ENCODE measurements around the gene TNFAIP6. TPM values are rescaled to one million over a fixed set of nuclear protein-coding genes. Genes with fewer than 3 reads are reported as not detected.
"Not testable (repeated sequence)": the region's sequence is repeated elsewhere in the genome, so short reads cannot be mapped to it uniquely, and the experiment has no call there.

TNFAIP6 gene
- polyA plus RNA-seq, 1 of the 3 experiments (the other 2 are of a cell fraction): 0.58 TPM

GRCh38 chr2:151343073-151343472 is 14.3 kb upstream of the TNFAIP6 start:
- Histone ChIP-seq H3K27me3 (ENCODE audit: insufficient read depth) (no peaks in the 10 kb centered on the region), H3F3A (replicated peaks; ENCODE audit: insufficient read depth) (peaks cover 6% of the 10 kb centered on the region), H3K36me3 (replicated peaks in 1 of 2; ENCODE audit: control insufficient read depth in 1 of 2, insufficient read depth in 2 of 2, low read length in 1 of 2) (no peaks in the 10 kb centered on the region), H3K79me2 (ENCODE audit: insufficient read depth) (no peaks in the 10 kb centered on the region), H3K9ac (no peak overlapping the region), H2AFZ (ENCODE audit: low read depth) (no peak overlapping the region), H3K4me2 (no peak overlapping the region), H3K9me3 (no peaks in the 10 kb centered on the region), H3K4me3 (ENCODE audit: low read depth in 2 of 2, low read length in 1 of 2) (no peak overlapping the region), H3K4me1 (ENCODE audit: control insufficient read depth in 1 of 2, insufficient read depth in 2 of 2, low read depth in 1 of 2, low read length in 1 of 2) (no peaks in the 10 kb centered on the region), H3K27ac (ENCODE audit: low read depth in 2 of 2, low read length in 1 of 2) (no peak overlapping the region), H3K9me2 (no peaks in the 10 kb centered on the region), H4K20me1 (ENCODE audit: insufficient read depth) (no peaks in the 10 kb centered on the region)
- TF ChIP-seq POLR2AphosphoS5 (IDR thresholded peaks at IDR 0.05; ENCODE audit: low read depth, low read length) (no peak), EP300 (IDR thresholded peaks at IDR 0.05; ENCODE audit: borderline replicate concordance in 1 of 2, low read depth in 1 of 2, low read length in 1 of 2) (no peak), MXI1 (IDR thresholded peaks at IDR 0.05; ENCODE audit: low read depth, low read length) (no peak), NRF1 (IDR thresholded peaks at IDR 0.05; ENCODE audit: low read depth, low read length) (no peak), RFX5 (IDR thresholded peaks at IDR 0.05; ENCODE audit: low read length) (no peak), TEAD4 (IDR thresholded peaks at IDR 0.05; ENCODE audit: borderline replicate concordance, insufficient read depth) (no peak), FOXM1 (IDR thresholded peaks at IDR 0.05; ENCODE audit: low read depth) (no peak), YY1 (IDR thresholded peaks at IDR 0.05; ENCODE audit: low read depth) (no peak), EZH2phosphoT487 (IDR thresholded peaks at IDR 0.05; ENCODE audit: borderline replicate concordance, low read depth) (no peak), CTCF (IDR thresholded peaks at IDR 0.05) (no peak), NFIC (IDR thresholded peaks at IDR 0.05; ENCODE audit: borderline replicate concordance) (no peak), REST (IDR thresholded peaks at IDR 0.05; ENCODE audit: low read depth, low read length) (no peak), PBX3 (IDR thresholded peaks at IDR 0.05) (no peak), FOXJ3 (CRISPR knock-in tag; IDR thresholded peaks at IDR 0.05) (no peak), MEF2A (IDR thresholded peaks at IDR 0.05; ENCODE audit: borderline replicate concordance, low read depth) (no peak), SMC3 (IDR thresholded peaks at IDR 0.05; ENCODE audit: low read depth, low read length) (no peak), MAX (IDR thresholded peaks at IDR 0.05; ENCODE audit: low read depth) (no peak), GATA2 (CRISPR knock-in tag; IDR thresholded peaks at IDR 0.05) (no peak)
- POLR2A ChIA-PET: no interaction called here
- no peak for DNase-seq
- CTCF ChIA-PET: no interaction called here
- WGBS (ENCODE audit: low lambda C conversion rate): 89% methylated on average over 2 of the region's 2 CpGs

GRCh38 chr2:151344191-151344590 is 13.2 kb upstream of the TNFAIP6 start:
- CTCF ChIA-PET: interaction anchor here (1.5 kb wide), 1 partner anchor 9 kb away, joined by 5 read pairs; no protein-coding TSS in a partner anchor

More at GRCh38 chr2:151344191-151344590, 13.2 kb upstream of the TNFAIP6 start:
- H3K27me3 ChIP-seq (ENCODE audit: insufficient read depth); H2AFZ ChIP-seq (ENCODE audit: low read depth); POLR2A ChIA-PET; H3K4me2 ChIP-seq; H3K9me3 ChIP-seq; H3F3A ChIP-seq (replicated peaks; ENCODE audit: insufficient read depth); H3K36me3 ChIP-seq (replicated peaks in 1 of 2; ENCODE audit: control insufficient read depth in 1 of 2, insufficient read depth in 2 of 2, low read length in 1 of 2); H3K9ac ChIP-seq; H3K9me2 ChIP-seq; H3K4me1 ChIP-seq (ENCODE audit: control insufficient read depth in 1 of 2, insufficient read depth in 2 of 2, low read depth in 1 of 2, low read length in 1 of 2); DNase-seq; H3K79me2 ChIP-seq (ENCODE audit: insufficient read depth); H3K27ac ChIP-seq (ENCODE audit: low read depth in 2 of 2, low read length in 1 of 2); H3K4me3 ChIP-seq (ENCODE audit: low read depth in 2 of 2, low read length in 1 of 2); H4K20me1 ChIP-seq (ENCODE audit: insufficient read depth): not testable (repeated sequence)
- WGBS (ENCODE audit: low lambda C conversion rate): 72% methylated on average over 4 of the region's 4 CpGs

Measured in SK-N-SH (cell line).